Measurements from ENCODE around the gene ZMYND11. TPM values are rescaled to one million over a fixed set of nuclear protein-coding genes. Genes with fewer than 3 reads are reported as not detected.
"Not testable (repeated sequence)": the region's sequence is repeated elsewhere in the genome, so short reads cannot be mapped to it uniquely, and the experiment has no call there.

Gene ZMYND11
- total RNA-seq, 1 experiment from 2014 or later = 64.1 TPM

DNA sequence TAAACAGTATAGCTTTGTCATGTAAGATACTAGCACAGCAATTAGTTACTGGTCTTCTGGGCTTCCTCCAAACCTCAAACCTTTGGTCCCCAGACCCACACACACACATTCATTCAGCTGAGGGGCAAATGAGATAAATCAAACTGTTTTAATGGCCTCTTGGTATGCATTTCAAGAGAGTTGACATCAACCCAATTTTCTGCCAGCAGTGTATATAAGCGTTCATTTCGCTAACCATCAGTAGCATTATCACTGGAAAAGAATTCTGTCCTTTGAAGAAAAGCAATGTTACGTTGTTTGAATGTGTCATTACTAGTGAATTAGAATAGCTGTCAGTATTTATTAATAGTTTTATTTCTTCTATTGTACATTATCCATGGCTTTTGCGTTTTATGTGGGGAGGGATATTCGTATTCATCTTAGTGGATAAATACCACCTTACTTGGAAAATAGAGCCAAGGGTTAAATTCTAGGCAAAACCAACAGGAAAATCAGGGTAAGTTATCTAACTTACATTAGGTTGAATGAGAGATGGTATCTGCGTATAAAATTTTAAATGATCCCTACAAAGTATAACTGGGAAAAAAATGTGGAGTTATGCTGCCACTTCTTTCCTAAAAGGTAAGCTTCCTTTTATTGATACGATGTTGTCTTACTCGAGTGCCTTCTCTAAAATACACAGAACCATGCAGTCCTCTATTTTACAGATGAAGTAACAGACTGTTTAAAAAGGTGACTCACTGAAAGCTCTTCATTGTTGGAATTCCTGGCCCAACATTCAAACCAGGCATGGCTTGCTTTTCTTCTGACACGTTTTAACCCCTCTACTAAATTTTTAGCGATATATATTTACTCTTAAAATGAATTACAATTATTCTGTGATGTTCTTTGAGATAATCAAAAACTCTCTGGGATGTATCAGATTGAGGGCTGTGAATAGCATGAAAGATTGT lies 2.0 kb upstream of the ZMYND11 start:
- peak; percentile 62 for DNase-seq (ENCODE audit: low read depth)

DNA sequence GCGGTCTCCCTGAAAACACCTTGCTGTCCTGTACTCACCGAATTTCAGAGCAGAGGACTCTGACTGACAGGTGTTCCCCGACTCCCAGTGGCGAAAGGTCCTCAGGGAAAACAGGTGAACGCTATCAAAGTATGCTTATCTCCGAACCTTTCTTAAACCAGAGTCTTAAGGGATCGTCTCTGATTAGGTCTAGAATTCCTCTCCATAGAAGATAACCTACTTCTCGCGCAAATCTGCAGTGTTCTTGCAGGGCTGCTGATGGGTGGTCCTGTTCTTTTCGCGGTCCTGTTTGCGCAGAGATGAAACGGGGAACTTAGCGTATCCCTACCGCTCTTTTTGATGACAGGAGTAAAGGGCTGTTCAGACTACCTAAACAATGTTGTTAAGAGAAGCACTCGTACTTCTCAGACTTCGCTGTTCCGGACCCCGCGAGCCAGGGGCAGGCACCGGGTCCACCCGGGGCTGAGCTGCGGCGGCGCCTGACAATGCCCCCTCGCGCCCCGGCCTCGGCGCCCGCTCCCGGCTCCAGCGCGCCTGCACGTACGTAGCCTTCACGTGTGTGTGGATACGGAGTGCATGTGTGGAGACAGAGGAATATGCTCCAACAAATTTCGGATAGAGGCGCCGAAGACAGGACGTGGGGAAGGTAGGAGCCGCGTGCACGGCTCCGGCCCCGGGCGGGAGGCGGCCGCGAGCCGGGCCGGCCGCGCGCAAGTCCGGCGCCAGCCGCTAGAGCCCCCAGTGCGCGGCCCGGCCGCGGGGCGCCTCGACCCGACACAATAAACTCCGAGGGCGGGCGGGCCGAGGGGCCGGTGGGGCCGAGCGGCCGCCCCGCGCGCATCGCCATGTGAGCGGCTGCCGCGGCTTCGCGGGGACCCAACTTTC lies 766 bp upstream of the ZMYND11 start:
- peak; percentile 31 for DNase-seq (ENCODE audit: low read depth)

DNA sequence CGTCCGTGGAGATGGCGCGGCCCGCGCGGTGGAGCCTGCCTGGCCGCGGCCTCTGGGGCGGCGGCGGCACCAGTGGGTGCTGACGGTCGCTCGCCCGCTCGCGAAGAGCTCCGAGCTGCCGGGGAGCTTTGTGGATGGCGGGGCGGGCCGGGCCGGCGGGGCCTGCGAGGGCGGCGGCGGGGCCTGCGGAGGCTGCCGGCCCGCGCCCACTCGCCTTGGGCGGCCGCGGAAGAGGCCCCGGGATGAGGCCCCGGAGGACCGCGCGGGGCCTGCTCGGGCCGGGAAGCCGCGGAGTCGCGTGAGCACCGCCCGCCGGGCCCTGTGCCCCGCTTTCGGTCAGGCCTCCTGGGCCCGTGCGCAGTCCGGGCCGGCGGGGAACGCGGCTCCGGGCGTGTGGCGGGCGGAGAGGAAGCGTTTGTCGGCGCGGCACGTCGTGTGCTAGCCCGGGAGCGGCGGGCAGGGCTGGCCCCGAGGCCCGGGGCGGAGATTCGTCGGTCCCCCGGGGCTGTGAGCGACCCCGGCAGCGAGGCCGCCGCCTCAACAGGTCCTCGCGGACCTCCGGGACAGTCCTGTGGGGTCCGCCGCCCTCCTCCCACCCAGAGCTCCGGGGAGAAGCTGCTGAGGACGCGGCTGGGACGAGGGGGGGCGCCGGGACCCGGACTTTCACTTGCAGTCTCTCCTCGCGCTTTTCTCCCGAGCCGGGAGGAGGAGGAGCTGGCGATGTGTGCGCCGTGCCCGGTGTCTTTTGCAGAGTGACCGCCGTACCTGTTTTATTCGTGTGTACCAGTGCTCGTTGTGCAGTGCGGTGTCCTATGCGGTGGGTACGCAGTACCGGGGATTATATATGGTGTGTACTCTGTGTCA lies 578 bp downstream of the ZMYND11 start:
- DNase-seq (ENCODE audit: low read depth) = peak; percentile 51

DNA sequence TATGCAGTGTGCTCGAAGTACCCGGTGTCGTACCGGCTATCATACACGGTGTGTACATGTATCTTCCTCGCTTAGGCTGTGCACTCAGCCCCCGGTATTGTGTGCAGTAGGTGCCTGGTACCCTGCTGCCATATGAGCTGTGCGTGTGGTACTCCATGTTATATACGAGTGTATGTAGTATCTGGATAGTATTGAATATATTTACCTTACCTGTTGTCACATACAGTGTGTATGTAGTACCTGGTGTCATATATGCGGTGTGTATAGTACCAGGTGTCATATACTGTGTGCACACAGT lies 1.2 kb downstream of the ZMYND11 start:
- DNase-seq (ENCODE audit: low read depth) = no peak

DNA sequence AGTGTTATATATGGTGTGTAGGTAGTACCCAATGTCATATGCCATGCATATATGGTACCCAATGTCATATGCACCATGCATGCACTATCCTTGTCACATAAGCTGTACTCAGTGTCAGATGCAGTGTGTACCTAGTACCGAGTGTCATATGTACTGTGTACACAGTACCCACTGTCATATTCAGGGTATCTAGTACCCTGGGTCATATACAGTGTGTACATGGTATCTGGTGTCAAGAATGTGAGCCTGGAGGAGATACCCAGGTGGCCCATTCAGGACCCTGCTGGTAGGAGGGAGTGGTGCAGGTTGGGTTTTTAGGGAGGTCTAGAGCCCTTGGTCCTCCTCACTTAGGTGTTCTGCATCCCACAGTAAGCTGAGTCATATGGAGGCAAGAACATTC lies 1.8 kb downstream of the ZMYND11 start:
- peak; percentile 37 for DNase-seq (ENCODE audit: low read depth)

DNA sequence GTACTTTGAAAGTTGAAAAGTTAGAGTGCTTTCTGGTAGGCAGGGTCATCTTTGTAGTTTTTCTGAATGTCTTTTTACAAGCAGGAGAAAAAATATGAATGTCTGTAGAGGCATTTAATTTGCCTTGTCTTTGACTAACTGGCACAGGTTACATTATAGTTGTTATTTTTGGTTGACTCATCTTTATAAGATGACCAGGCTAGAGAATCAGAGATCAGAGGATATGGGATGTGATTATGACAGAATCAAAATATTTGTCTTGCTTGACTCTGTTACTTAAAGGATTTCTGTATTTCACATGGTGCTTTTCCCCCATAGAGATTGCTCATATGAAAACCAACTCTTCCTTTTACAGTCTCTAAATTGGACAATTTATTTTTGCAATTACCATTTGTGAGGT lies 2.4 kb downstream of the ZMYND11 start:
- peak; percentile 71 for DNase-seq (ENCODE audit: low read depth)

DNA sequence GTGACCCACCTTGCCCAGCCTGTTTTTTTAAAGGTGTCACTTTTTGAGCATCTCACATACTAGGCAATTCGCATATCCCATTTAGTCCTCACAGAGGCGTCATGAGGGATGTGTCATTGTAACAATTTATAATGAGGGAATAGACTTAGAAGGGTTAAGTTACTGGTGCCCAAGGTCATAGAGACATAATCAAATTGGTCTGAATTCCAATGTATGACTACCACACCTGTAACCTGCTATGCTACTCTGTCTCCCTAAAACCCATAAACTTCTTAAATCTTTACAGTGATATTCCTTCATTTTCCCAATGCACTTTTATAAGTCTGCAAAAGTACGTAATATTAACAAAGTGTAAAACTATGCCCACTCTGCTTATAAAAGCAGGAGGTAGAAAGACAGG lies 7.1 kb downstream of the ZMYND11 start:
- no peak for DNase-seq (ENCODE audit: low read depth)

DNA sequence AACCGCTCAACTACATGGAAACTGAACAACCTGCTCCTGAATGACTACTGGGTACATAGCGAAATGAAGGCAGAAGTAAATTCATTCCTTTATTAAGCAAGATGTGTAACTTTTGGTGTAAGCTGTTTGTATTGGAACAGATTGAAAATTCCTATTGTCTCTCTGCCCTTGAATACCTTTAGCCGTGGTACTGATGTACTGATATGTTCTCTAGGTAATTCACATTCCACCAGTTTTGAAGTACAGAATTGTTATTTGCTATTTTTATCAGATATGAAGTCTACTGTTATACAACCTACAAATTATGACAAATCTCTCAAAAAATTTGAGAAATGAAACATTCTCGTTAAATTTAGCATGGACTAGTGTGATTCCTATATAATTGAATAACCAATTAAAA lies 17.7 kb downstream of the ZMYND11 start:
- no peak for DNase-seq (ENCODE audit: low read depth)

DNA sequence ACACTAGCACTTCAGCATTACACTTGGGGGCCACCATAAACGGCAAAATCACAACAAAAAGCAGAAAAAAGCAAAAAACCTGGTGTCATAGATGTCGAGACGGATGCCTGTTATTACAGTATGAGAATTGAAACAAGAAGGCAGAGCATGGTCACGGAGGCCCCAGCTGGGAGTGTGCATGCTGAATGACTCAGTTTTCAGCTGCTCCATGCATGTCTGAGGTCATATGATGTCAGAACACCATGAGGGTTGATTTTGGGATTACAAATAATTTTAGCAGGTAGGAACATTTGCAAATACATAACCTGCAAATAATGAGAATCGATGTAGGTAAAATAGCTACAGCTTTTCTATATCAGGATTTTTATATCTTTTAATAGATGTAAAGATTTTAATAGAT lies 19.1 kb downstream of the ZMYND11 start:
- peak; percentile 71 for DNase-seq (ENCODE audit: low read depth)

DNA sequence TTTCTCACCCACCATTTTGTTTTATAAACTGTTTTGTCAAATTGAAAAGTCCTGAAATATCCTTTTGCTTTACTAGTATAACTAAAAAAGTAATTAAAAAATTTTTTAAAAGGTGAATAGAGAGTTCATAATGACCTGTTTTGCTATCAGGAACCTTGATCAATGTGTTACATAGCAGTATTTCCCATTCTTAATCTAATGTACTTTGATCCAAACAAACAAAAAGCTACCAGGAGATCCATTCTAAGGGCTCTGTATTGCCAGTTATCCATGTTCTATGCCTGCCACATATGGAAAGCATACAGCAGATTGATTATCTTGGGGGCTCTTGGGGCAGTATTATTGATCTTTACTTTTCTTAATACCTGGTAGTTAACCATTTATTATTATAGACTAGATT lies 32.1 kb downstream of the ZMYND11 start:
- DNase-seq (ENCODE audit: low read depth) = no peak

DNA sequence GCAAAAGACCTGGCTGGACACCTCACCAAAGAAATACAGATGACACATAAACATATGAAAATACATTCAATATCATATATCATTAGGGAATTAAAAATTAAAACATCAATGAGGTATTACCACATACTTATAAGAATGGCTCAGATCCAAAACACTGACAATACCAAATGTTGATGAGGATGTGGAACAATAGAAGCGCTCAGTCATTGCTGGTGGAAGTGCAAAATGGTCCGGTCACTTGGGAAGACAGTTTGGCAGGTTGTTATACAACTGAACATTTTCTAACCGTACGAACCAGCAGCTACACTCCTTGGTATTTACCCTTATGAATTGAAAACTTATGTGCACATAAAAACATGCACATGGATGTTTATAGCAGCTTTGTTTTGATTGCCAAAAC lies 38.5 kb downstream of the ZMYND11 start:
- no peak for DNase-seq (ENCODE audit: low read depth)

DNA sequence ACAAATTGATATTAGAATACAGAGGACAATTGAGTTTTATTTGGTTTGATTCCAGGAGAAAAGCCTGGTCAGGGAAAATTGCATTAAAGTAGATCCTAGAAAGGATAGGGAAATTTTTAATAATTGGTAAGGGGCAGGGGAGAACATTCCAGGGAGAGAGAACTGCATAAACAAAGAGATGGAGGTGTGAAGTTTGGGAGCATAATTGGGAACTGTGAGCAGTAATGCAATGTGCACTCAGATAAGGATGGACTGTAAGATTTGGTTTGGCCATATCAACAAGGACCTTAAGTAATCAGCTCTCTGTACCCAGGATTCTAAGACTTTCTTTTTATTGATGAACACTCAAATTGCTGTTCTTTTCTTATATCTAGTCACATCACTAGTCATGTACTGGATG lies 41.4 kb downstream of the ZMYND11 start:
- no peak for DNase-seq (ENCODE audit: low read depth)

DNA sequence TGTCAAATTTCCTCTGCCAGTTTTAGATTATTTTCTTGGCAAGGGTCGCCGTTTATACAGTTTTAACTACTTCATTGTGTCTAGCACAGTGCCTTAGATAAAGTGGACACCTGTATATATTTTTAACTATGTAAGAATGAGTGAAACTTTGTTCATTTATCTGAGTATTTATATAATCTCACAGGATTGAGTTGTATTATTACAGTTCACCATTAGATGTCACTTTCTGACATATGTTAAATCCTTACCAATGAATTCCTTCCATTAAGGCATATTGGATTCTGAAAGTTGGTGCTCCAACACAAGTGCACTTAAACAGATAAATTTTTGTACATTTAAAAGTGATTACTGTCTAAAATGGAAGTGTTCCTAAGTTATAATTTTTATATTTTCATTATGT lies 43.0 kb downstream of the ZMYND11 start:
- peak; percentile 29 for DNase-seq (ENCODE audit: low read depth)

DNA sequence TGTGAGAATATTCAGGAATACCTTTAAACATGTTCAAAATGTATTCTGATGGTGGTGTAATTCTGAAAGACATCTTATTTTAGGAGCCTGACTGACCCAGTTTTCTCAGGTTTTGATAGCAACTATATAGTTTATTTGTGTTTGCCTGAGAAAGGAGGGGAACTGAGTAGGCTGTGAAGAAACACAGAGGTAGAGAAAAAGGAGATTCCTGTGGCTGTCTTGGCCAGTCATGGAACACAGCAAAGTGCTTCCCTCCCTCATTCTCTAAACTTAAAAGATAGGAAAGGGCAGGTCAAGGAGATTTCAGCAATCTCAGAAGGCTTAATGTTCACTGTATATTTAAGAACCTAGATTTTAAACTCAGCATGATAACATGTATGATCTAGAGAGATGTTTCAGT lies 43.5 kb downstream of the ZMYND11 start:
- DNase-seq (ENCODE audit: low read depth) = no peak

DNA sequence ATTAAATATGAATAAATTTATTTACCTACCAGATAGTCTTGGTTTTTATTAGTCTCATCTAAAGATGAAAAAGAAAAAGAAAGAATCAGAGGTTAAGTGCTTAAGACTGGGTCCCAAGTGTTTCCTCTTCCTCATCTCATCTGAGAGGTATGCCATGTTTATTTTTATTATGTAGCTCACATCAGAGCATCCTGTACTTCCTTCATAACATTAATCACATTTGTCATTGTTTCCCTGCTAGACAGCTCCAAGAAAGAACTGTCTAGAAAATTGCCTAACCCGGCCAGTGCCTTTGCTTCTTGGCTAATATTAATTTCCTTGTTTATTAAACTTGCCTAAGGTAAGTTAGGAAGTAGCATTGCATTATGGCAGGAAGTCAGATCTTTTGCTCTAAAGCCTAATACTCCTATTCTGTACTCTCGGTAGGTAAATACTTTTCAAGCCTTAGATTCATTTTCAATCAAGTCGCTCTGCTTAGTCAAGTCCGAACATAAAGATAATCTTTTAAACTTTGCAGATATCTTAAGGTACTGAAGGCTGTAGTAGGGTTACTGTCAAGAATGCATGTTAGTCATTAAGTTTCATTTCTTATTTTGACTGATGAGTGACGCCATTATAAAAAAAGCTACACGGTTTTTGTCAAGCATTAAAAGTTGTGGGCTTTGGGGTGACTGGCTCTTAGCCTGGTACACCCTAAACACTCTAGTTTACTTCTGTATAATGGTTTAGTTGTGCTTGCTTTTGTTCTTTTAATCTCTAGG lies 47.4 kb downstream of the ZMYND11 start:
- peak; percentile 29 for DNase-seq (ENCODE audit: low read depth)

DNA sequence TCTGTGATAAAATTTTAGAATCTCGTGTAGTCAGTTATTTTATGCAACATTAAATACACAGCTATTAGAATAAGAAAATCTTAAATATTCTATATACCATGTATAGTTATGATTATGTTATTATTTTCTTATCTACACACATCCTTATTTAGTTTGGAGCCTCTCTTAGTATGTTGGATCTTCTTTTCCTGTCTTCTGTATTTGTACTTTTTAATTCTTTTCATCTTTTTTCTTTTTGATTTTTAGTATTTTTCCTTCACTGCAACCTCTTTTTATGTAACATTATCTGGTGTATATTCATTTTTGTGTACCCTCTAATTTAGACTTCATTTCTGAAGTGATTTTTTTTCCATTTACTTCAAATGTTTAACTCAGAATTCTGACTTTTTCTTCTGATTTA lies 48.9 kb downstream of the ZMYND11 start:
- no peak for DNase-seq (ENCODE audit: low read depth)

DNA sequence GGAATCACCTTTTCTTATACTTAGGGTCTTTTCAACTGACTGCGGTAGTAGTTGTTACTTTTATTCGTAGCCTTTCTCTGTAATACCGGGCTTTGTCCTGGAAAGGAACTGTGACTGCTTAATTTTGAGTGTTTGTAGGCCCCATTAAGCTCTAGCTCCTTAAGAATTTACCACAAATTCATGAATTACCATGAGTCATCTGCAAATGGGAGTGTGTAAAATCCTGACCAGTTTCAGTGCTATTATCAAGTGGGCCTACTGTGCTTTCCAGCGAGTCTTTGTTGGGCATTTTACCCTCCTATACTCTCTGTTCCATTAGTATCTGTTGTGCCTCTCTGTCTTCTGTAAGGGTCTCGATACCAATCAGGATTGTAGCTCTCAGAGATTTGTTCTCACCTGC lies 49.7 kb downstream of the ZMYND11 start:
- peak; percentile 50 for DNase-seq (ENCODE audit: low read depth)

DNA sequence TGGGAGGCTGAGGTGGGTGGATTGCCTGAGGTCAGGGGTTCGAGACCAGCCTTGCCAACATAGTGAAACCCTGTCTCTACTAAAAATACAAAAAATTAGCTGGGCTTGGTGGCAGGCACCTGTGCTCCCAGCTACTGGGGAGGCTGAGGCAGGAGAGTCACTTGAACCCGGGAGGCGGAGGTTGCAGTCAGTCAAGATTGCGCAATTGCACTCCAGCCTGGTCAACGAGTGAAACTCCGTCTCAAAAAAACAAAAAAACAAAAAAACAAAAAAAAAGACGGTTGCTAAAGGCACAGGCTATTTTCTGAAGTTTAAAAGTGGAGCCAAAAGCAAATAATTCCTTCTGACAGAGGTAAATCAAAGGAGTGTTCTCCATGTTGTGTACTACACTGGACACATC lies 50.3 kb downstream of the ZMYND11 start:
- not testable (repeated sequence) for DNase-seq (ENCODE audit: low read depth)

DNA sequence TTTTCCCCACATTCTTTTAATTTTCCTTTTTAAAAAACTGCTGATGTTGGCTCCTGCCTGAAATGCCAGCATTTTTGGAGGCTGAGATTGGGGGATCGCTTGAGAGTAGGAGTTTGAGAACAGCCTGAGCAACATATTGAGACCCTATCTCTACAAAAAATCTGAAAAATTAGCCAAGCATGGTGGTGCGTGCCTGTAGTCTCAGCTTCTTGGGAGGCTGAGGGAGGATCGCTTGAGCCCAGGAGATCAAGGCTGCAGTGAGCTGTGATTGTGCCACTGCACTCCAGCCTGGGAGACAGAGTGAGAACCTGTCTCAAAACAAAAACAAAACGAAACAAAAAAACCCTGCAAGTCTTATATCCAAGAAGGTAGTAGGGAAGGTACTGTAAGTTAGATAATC lies 51.7 kb downstream of the ZMYND11 start:
- DNase-seq (ENCODE audit: low read depth) = no peak

DNA sequence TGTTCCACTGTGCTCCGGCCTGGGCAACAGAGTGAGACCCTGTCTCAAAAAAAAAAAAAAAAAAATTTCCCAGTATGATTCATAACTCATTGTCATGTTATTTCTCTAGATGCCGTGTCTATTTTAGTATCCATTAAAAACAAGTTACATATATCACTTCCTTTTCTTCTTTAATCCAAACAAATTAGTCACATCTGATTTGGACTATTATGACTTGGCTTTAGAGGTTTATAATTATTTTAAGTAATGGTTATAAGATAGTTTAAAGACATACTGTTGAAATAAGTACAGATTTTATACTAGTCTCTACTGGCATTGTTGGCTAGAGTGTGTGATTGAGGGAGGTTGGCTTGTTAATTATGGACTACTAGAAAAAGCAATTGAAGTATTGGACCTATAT lies 53.3 kb downstream of the ZMYND11 start:
- DNase-seq (ENCODE audit: low read depth) = no peak

DNA sequence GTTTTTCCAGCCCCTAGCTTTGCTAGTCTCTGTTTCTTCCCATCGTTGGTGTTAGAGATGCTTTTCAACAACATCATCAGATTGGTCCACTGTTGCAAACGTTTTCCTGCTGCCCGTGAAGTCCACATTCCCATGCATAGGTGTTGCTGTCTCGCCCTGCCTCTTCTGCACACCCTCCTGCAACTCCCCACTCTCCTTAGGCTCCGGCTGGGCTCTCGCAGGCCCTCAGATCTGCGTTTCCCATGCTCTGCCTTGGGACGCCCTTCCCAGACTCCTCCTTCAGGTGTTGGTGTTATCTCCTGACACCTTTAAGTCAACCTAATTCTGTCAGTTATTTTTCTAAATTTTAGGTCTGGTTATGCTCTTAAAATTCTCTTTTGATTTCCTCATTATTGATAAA lies 55.0 kb downstream of the ZMYND11 start:
- no peak for DNase-seq (ENCODE audit: low read depth)

All from LHCN-M2 (cell line).